NCI-H526 (cell line): ENCODE data around the gene ZYX.
"Not testable (repeated sequence)": the region's sequence is repeated elsewhere in the genome, so short reads cannot be mapped to it uniquely, and the experiment has no call there.

Experiments used
- DNase-seq, 2 experiments: peaks; one replicate each; lab custom pipeline; 2025; lab: John Stamatoyannopoulos, UW

The ZYX gene

DNA sequence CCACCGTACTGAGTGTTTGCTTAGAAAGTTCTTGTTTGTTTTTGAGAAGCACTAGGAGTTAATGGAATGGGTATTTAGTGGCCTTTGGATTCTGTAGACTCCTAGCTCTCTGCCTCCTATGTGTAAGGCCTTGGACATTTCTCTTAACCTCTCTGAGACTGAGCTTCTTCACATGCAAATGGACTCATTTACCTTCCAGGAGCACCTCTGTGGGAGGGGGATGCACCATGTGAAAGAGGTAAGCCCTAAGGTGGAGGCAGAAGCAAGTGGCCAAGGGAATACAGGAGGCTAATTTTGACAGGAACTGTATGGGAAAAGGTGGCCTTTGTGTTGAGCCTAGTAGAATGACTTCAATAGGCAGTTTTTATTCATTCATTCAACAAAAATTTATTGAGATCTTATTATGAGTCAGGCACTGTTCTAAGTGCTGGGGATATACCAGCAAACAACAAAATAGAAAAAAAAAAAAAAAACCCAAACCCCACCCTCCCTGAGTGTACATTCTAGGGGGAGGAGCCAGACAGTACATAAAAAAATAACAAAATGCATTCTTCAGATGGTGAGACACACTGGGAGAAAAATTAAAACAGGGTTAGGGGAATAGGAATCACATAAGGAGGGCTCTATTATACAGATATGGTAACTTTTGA, 36.7 kb downstream of the ZYX start:
- DNase-seq: no peak

DNA sequence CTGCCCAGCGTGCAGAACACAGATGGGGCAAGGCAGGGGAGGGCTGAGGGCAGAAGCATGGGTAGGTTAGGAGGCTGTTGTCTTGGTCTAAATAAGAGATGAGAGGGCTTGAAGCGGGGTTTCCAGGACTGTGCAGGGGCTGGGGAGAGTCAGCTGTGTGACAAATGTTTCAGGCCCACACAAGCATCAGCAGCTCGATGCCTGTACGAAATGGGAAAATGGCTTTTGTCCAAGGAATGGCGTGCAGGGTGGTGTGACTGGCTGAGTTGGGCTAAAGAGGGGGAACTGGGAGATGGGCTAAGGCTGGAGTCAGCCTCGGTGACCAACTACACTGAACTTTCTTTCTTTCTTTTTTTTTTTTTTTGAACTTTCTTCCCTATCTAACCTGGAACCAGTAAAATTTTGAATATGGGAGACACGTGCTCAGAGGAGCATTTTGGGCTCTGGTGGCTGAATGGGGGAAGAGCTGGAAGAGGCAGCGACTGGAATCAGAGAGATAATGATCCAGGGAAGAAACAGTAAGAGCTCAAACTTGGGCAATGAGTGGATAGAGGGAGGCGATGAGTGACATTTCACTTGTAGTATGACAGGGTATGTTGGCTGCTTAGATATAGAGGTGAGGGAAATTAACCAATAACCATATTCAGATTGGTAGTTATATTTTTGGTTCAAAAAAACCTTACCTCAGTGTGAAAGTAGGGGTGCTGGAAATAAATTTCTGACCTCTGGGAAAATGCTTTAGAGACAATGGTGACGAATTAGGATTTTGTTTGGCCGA, 37.7 kb downstream of the ZYX start:
- no peak for DNase-seq

DNA sequence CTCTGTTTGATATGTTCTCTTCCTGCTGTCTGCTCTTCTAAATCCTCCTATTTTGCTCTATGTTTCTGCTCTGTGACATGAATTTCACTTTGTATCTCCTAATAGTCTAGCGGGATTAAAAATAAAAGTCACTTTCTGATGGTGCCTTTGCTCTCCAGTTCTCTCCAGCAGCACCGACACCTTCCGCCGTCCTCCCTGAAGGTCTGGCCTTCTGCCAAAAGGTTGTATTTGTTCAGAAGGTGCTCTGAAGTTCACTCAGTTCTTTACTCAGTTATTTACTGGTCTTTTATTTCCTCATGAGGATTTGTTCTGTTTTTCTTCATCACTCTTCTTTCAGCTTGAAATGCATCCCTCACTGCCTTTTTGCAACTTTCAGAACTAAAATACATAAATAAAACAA, 38.7 kb downstream of the ZYX start:
- DNase-seq: no peak

DNA sequence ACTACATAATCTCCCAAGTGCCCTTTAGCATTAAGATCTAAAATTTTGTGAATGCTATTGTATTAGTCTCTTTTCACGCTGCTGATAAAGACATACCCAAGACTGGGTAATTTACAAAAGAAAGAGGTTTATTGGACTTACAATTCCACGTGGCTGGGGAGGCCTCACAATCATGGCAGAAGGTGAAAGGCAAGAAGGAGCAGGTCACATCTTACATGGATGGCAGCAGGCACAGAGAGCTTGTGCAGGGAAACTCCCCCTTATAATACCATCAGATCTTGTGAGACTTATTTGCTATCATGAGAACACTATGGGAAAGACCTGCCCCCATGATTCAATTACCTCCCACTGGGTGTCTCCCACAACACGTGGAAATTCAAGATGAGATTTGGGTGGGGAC, 39.5 kb downstream of the ZYX start:
- not testable (repeated sequence) for DNase-seq

DNA sequence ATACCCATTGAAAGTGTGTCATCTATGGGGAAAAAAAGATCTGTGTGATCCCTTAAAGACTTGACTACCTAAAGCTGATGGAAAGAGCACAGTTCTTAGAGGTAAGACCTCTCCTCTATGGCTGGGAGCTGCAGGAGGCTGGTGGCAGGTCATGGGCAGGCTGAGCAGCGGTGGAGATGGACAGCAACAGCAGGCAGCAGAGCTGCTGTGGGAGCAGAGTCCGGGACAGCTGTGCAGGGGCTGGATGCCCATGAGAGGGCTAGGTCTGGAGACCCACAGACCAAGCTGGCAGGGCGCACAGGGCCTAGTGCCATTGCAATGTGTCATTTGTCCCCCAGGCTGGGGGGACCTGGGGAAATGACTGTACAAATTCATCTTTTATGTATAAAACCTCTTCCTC, 40.9 kb downstream of the ZYX start:
- DNase-seq: no peak

DNA sequence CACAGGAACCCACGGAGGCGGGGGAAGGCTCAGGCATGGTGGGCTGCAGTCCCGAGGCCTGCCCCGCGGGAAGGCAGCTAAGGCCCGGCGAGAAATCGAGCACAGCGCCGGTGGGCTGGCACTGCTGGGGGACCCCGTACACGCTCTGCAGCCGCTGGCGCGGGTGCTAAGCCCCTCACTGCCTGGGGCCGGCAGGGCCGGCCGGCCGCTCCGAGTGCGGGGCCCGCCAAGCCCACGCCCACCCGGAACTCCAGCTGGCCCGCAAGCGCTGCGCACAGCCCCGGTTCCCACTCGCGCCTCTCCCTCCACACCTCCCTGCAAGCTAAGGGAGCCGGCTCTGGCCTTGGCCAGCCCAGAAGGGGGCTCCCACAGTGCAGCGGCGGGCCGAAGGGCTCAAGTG, 43.3 kb downstream of the ZYX start:
- DNase-seq: not testable (repeated sequence)

DNA sequence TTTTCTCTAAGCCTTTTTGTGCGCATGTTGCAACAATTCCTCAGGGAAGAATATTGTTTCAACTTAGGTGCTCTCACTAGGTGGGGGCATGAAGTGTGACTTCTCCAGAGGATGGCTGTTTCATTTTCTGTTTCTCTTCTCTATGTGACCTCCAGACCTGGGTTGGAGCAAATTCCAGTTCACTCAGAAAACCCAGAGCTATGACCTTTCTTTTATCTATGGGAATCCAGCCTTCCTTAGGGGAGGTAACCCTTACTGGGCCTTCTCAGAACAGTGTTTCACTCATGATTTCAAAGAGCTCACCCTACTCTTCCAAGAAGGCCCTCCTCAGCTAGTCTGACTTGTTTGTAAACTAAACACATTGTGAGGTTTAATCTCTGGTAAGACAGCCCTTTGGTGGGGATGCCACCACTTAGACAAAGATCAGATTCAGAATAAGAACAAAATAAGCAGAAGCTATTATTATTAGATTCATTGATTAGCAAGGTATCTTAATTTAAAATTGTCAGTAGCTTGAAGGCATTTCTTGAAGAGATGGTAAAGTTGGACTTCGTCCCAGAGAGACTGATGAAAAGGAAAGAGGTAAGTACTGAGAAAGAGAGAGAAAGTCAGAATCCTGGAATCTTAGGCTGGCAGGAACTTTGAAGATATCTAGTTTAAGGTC, 45.5 kb downstream of the ZYX start:
- no peak for DNase-seq

DNA sequence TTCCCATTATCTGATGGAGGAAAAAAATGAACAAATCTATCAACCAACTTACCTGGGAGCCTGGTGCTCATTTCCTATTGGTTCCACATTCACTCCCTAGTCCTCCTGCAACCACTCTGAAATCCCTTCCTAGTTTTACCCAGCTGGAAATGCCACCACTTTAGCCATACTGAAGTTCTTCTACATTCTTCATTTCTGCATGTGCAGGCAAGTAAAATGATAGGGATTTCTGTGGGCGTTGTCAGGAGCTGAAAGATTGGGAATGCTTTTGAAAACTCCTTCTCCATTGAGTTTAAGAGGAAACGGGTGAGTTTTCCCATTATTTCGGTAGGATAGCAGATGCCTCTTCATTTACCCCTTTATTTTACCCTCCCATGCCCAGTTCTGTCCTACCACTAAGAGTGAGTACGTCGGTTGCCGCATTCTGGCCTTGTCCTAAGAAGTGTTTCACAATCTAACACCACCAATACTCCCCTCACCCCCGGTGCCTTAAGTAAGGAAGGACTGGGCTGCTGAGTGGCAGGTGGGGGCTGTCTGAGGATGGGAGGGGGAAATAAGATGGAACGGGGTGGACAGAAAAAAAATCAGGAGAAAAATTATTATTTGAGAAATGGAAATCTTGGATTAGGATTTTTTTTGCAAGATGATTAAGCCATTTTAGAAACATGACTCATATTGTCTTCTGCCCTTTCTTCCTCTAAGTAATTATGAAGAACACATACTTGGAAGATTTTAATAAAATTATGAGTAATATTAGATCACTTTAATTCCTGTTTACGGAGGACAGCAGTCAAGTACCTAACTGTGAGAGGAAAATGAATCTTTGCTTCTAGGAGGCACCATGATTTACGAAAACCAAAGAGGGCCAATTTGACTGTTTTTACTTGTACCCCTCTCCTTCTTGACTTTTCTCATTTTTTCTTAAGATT, 48.9 kb downstream of the ZYX start:
- no peak for DNase-seq

DNA sequence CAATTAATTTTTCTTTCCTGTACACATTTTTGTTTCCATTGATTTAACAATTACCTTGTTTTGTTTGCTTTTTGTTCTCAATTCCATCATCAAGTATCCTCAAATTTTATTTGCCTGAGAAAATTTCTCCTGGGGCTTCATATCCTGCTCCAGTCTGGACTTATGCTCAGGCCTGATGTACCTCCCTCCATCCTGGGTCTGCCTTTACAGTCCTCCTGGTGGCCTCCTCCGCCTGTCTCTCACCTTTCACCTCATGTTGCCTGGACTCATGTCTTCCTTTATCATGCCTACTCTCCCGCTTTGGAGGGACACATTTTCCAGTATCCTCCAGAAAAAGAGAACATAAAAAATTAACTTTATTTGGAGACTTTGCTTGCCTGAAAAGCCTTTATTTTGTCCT, 50.0 kb downstream of the ZYX start:
- DNase-seq: no peak

DNA sequence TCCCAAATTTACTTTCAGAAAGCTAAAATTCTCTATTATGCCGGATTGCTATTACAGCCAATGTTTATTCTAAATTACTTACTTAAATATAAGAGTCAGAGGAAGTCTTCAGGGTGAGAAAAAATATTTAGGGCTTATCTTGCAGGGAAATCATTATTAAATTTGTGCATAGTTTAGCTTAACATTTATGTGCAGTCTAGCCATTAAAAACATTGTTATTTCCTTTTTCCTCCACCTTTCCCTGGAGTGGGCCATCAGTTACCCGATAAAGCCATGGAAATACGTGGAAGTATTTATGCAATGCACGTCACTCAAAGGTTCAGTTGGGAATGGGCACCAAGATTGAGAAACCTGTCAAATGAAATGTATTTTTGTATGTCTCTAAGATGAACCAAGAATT, 52.6 kb downstream of the ZYX start:
- no peak for DNase-seq

DNA sequence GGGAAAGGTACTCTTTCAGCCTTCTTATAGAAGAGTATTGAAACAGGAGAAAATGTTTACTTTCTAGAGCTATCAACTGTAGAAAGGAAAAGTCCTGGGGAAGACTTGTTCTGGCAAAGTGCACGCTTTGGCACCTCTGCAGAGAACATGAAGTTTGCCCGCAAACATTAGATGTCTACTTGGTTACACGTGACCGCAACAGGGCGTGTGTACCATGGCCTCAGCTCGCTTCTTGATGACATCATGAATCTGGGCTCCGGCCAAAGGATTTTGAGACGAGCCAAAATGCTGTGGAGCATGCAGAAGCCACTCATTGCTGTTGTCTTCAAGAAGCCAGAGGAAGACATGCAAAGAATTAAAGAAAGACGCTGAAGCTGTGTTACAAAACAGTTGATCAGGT, 53.5 kb downstream of the ZYX start:
- no peak for DNase-seq

DNA sequence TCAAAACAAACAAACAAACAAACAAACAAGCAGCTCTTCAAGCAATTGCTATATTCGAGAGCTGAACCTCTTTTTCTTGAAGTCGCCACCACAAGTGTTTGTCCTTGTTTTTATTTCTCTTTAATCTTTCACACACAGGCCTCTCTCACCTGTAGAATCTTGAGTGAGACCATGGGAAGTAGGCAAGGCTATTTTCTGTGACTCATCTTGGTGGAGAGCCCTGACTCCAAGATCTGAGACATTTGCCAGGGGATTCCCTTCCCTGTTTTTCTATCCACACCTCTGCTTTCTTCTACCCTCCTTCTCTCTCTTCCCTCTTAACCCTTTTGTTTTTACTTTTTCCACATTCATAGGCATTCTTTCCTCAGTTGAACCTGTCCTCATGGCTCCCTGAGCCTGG, 54.1 kb downstream of the ZYX start:
- no peak for DNase-seq

DNA sequence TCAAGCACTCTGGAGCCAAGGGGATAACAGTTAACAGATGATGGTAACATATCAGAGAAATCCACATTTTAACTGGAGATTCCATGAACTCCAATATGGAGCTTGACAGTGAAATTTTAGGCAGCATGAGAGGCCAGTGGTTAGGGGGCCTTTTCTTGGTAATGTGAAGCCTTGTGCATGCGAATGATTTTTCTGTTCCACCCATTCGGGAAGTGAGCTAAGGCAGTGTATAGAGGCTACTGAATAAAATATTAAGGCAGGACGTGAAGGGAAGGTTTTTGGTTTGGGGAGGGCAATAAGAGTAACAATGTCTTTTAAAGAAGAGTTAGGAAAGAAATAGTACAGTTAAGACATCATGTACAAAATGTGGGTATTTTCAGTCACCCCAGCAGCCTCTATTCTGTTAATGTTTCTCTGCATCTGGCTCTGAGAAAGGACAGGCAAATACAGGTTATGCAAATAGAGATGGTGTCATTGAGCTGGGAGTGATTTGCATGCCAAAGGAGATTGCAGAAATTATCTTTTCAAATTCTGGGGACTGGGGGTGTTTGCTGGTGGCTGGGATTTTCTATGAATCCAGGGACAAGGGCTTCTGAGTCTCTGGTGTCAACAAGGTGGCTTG, 55.3 kb downstream of the ZYX start:
- DNase-seq: peak; percentile 88 to 92

DNA sequence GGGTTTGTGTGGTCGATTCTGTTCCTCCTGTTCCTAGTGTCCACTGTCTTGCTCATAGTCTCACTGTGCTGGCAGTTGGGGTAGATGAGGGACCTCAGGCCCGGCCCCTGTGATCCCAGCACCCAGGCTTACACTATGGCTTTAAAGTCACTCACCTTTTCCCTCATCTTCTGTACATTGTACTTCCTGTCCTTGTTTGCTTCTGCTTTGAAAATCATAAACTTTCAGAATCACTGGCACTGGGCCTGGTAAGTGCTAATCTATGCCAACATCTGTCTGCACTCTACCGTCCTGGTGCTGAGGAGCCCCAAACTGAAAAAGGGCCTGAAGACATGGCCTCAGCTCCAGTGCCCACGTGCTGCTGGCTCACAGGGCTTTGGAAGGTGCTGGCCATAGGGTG, 56.4 kb downstream of the ZYX start:
- DNase-seq: no peak

DNA sequence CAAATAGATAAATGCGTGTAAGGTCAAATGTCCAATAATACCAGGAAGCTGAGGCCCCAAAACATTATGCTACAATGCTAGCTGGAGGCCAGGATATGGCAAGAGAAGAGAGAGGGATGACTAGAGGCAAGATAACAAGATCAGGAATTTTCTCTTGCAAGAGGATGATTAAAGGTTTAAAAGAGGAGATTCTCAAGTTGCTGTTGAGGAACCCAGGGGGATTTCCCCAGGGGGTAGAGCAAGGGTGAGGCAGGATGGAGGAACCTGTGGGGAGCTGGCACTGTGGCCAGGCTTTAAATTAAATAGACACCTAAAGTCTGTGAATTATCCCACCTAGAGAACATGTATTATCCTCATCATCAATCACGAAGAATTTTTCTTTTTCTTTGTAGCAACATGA, 58.7 kb downstream of the ZYX start:
- DNase-seq: no peak
